M059J (cell line): ENCODE data around the gene SLC2A5. TPM values are rescaled to one million over a fixed set of nuclear protein-coding genes. Genes with fewer than 3 reads are reported as not detected.
A peak's percentile ranks its signal among the peaks of the same experiment; 100 is the strongest.
"Not testable (repeated sequence)": the region's sequence is repeated elsewhere in the genome, so short reads cannot be mapped to it uniquely, and the experiment has no call there.

Source experiments
- DNase-seq: peaks from one replicate; pipeline ENCODE4 v3.0.0-alpha.2; 2012; ENCODE audit warnings: low read depth
- total RNA-seq: library from RNA; depleted of rRNA; stranded (reverse); fragments of >200 nt; shearing (Covaris generic); gene quantifications from 2 replicates; pipeline ENCODE4 v1.2.3, GENCODE V29; 2014; rRNA removed

The SLC2A5 gene
- total RNA-seq = 4.2 and 7.1 TPM in 2 replicates

- no peak for DNase-seq
These were observed at the start of gene SLC2A5 for GRCh38 chr1:9069326-9070100. SLC2A5 (minus strand) TSS chr1:9069635; CDS start chr1:9069536, 99 bp downstream.

DNA sequence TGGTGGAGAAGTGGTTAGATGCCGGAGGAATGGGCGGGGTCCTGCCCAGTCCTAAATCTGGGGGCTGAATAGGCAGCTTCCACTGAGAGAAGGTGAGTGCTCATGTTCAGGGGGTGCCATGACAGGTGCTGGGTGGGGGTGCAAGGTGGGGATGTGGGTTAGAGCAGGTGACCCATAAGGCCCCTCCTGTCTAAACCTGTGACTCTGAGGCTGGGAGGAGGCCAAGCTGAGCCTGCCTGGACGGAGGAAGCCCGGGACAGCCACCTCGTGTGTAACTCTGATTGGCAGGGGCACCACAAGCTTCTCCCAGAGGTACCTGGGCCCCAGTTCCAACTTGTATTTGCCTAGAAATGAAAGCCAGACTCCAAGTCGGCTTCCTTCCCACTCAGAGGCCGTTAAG is 48.8 kb upstream of the SLC2A5 start:
- no peak for DNase-seq

DNA sequence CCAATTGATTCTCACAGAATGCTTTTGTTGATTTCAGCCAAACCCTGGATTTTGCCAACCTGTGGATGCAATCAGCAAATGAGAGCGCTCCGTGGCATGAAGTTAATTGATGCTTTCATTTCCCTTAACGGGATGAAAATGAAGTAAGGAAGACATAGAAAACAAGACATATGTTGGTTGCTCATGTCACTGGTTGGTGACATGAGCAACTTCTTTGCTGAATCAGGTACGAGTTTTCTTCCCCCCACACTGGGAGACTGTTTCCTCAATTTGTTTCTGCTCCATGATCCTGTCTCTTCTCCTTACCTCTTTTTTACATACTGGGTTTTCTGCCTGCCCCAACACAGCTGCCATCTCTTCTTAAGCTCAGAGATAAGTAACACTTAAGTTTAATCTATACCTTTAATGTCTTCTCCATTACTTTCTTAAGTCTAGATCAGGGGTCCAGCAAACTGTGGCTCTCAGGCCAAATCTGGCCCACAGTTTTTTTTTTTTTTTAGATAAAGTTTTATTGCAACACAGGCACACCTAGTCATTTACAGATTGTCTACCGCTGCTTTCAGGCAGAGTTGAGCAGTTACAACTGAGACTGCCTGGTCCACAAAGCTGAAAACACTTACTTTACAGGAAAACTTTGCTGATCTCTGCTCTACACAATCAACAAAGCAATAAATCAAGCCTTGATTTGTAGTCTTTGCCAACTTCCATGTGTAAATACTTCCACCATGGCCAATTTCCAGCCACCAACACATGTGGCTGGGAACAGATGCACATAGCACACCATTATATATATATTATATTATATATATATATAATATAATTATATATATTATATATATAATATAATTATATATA is 46.1 kb upstream of the SLC2A5 start:
- DNase-seq = peak; percentile 20

- DNase-seq = no peak
These were observed 43.8 kb upstream of the SLC2A5 start for GRCh38 chr1:9112961-9113880.

- no peak for DNase-seq
These were observed 42.5 kb upstream of the SLC2A5 start for GRCh38 chr1:9111957-9112356.

GRCh38 chr1:9111357-9111691 is 41.9 kb upstream of the SLC2A5 start:
- DNase-seq = no peak

DNA sequence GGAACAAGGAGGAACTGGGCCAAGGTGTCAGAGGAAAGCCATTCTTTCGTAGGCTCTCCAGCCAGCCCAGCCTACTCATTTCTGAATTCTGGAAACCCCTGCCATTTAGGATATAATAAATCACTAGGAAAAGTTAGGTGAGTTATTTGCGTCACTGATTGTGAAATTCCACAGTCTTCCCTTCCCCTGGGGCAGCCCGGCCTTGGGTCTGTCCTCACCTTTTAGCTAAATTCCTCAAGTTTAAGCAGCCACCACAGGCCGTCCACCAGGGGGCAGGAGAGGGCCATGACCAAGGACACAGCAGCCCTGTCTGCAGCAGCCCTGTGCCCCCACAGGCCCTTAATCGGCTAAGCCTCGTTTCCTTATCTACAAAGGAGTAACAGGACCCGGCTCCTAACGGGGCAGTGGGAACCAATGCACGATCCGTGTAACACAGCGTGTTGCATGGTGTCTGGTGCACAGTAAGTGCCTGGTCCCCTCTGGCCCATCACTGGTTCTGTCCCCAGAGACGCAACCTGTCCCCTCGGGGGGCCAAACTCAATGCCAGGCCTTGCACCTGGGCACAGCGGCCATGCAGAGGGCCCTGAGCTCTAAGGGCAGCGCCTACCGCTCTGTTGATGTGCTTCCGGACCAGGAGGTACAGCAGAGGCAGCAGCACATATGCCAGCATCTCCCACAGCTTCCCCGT is 41.4 kb upstream of the SLC2A5 start:
- DNase-seq = peak; percentile 87

DNA sequence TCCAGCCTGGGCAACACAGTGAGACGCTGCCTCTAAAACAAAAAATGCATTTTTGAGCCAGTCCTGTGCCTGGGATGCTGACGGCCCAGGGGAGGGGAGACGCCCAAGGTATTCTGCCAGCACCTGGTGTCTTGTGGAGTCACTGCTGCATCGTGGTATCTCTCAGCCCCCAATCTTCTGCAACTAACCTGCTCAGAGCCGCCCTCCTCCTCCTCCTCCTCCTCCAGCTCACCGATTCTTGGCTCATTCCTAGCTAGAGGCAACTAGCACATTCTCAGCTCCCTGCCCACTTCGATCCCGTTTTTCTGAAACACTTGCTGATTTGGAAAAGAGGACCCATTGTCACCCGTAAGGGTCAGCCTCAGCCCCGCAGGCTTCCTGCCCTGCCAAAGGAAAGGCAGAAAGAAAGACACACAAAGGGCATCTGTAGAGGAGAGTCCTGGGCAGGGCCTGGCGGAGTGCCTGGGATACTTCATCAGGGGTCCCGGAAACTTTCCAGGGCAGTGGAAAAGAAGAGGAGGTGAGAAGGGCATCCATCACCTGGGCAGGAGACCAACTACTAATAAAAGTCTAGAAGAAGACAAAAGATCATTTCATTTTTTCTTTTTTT is 38.7 kb upstream of the SLC2A5 start:
- no peak for DNase-seq

DNA sequence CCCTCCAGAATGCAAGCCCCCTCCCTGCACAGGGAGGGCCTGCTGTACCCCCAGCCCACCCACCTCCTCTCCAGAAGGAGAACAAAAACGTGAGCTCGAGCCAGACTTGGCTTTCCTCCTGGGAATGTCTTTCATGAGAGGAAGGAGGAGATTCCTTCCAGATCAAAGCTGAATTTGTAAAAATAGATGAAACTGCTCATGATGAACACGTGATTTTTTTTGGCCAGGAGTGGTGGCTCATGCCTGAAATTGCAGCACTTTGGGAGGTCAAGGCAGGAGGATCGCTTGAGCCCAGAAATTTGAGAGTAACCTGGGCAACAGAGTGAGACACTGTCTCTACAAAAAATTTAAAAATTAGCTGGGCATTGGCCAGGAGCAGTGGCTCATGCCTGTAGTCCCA is 37.7 kb upstream of the SLC2A5 start:
- DNase-seq = no peak

DNA sequence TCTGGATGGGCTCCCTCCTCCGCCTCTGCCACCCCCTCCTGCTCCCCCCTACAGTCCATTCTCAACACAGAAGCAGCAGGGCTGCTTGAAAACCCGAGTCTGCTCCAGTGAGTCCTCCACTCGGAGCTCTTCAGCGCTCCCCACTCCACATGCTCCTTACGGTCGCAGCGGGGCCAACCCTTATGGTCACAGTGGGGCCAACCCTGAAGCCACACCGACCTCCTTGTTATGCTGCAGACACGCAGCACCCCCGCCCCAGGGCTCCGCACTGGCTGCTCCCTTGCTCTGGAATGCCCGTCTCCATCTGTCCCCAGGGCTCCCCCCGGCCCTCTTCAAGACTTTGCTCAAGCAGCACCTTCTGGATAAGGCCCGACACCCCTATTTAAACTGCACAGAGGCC is 36.9 kb upstream of the SLC2A5 start:
- no peak for DNase-seq

DNA sequence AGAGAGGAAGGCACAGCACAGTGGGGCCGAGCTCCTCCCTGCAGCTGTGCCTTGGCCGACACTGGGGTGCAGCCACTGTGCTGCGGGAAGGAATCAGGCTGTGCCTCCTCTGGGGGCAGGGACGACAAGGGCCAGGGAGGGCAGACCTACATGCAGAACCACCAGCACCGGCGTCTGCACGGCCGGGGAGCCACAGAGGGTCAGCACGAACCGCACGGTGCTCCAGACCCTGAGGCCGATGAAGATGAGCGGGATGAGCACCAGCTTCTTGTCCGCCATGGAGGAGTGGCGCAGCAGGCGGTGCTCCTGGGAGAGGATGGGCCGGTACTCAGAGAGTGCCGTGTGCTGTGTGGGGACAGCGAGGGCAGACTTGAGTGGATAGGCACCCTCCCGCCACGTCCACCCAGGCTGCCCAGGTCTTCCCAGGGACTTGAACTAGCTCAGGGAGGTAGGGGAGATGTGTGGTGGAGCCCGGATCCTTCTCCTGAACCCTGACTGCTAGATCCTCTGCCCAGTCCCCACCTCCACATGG is 36.0 kb upstream of the SLC2A5 start:
- no peak for DNase-seq

DNA sequence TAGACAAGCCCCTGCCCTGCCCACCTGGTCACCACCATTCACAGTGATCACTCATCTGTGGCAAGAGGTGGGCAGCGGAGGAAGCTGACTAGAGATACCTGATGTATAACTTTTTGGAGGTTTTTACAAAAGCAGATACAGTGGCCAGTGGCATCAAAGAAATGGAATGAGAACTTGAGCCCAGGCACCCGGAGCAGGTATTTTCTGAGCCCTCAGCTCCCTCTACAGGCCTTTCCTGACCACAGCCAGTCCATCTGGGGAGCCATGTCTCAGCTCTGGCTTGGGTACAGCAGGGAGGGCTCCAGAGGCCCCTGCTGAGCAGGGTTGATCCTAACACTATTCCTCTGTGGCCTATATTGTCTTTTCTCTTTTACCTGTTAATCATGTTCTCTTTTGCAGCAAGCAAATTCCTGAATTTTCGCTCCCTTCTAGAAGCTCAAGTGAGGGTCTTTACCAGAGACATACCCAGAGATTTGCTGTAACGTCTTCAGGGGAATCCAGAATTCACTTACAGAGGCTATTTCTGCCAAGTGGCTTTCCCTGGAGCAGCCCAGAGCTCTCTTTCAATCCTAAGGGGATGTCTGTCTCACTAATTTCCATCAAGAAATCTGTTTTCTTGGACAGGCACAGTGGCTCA is 32.2 kb upstream of the SLC2A5 start:
- DNase-seq = peak; percentile 76

- peak; percentile 78 for DNase-seq
These were observed 31.1 kb upstream of the SLC2A5 start for GRCh38 chr1:9100471-9101043.

DNA sequence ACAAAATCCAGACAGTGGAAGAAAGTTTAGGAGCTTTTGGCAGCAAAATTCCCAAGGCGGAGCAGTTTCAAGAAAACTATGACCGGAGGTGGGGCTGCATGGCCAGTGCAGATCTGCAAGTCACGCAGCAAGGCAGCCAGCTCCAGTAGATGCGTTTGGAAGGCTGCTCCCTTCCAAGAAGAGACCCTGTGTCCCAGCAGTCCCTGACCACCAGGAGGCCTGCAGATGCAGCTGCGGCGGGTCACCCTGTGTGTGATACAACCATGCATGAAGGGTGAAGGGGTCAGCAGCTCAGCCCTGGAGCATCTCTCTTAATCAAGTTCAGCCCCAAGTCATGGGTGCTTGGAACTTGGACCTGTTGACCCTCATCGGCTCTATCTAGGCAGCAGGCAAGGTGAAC is 30.1 kb upstream of the SLC2A5 start:
- no peak for DNase-seq

DNA sequence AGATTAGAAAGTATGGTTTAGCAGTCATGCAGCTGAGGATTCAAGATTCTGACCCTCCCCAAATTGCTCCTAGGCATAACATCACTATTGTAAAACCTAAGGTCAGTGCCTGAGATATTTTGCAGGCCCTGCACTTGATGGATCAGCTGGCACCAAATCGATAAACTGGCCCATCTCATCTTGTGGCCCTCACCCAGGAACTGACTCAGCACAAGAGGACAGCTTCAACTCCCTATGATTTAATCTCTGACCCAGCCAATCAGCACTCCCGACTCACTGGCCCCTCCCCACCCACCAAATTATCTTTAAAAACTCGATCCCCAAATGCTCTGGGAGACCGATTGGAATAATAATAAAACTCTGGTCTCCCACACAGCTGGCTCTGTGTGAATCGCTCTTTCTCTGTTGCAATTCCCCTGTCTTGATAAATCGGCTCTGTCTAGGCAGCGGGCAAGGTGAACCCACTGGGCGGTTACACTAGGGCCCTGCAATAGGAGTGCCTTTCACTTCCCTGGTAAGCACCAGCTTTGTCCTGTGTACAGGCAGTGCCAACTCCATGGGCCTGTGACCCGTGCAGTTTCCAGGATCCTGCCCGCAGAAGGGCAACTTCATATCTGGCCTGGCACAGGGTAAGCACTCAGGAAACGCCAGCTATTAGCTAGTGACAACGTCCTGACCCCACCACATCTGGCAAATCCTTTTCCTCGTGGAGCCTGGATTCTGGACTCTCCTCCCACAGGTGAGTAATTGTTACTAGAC is 28.7 kb upstream of the SLC2A5 start:
- DNase-seq = no peak

- DNase-seq = no peak
These were observed 26.4 kb upstream of the SLC2A5 start for GRCh38 chr1:9095818-9096217.

- DNase-seq = not testable (repeated sequence)
These were observed 24.7 kb upstream of the SLC2A5 start for GRCh38 chr1:9093996-9094595.

- no peak for DNase-seq
These were observed 24.1 kb upstream of the SLC2A5 start for GRCh38 chr1:9093581-9093980.

- no peak for DNase-seq
These were observed 23.7 kb upstream of the SLC2A5 start for GRCh38 chr1:9093091-9093490.
